H9 (cell line): Measurements from ENCODE around the gene ARHGEF10L. TPM values are rescaled to one million over a fixed set of nuclear protein-coding genes. Genes with fewer than 3 reads are reported as not detected.

Source experiments
- DNase-seq: peaks from one replicate; pipeline ENCODE4 v3.0.0-alpha.2; 2017
- H2AFZ ChIP-seq: one replicate; pipeline ENCODE4 v1.6.1; 2013; ENCODE audit warnings: mild to moderate bottlenecking, low read length, control low read depth, moderate library complexity
- H2AK5ac ChIP-seq: 2 replicates; pipeline ENCODE4 v1.6.1; 2013; ENCODE audit warnings: low read length, control low read depth, mixed read lengths; ENCODE audit not compliant: insufficient read length
- H2BK120ac ChIP-seq: one replicate; pipeline ENCODE4 v1.6.1; 2013; ENCODE audit warnings: low read depth, mild to moderate bottlenecking, low read length, control low read depth, inconsistent platforms; ENCODE audit not compliant: poor library complexity, severe bottlenecking
- H2BK12ac ChIP-seq: 2 replicates; pipeline ENCODE4 v1.6.1; 2013; ENCODE audit warnings: low read length, control low read depth, mixed read lengths, low read depth; ENCODE audit not compliant: insufficient read length
- H2BK15ac ChIP-seq: 2 replicates; pipeline ENCODE4 v1.6.1; 2013; ENCODE audit warnings: low read depth, low read length, control low read depth
- H2BK20ac ChIP-seq: one replicate; pipeline ENCODE4 v1.6.1; 2013; ENCODE audit warnings: low read depth, mild to moderate bottlenecking, low read length, control low read depth, inconsistent platforms; ENCODE audit not compliant: poor library complexity, severe bottlenecking
- H2BK5ac ChIP-seq: 2 replicates; pipeline ENCODE4 v1.6.1; 2013; ENCODE audit warnings: low read length, control low read depth, mixed read lengths; ENCODE audit not compliant: insufficient read length
- H3K14ac ChIP-seq: 2 replicates; pipeline ENCODE4 v1.6.1; 2013; ENCODE audit warnings: low read length, control low read depth; ENCODE audit not compliant: insufficient read depth
- H3K18ac ChIP-seq: 2 replicates; pipeline ENCODE4 v1.6.1; 2013; ENCODE audit warnings: low read depth, mild to moderate bottlenecking, mixed read lengths, low read length, control low read depth; ENCODE audit not compliant: insufficient read length
- H3K23ac ChIP-seq: 2 replicates; pipeline ENCODE4 v1.6.1; 2013; ENCODE audit warnings: low read length, control low read depth, mixed read lengths, low read depth; ENCODE audit not compliant: insufficient read length
- H3K23me2 ChIP-seq: 2 replicates; pipeline ENCODE4 v1.6.1; 2013; ENCODE audit warnings: low read depth, mild to moderate bottlenecking, mixed read lengths, low read length, control low read depth; ENCODE audit not compliant: insufficient read length, poor library complexity, severe bottlenecking
- H3K27ac ChIP-seq: 2 replicates; pipeline ENCODE4 v1.5.1; 2013; ENCODE audit warnings: low read length, control low read depth, mixed read lengths, low read depth; ENCODE audit not compliant: insufficient read length
- H3K27me3 ChIP-seq: 2 replicates; pipeline ENCODE4 v1.6.1; 2013; ENCODE audit warnings: low read length, control low read depth, inconsistent platforms; ENCODE audit not compliant: insufficient read depth
- H3K4ac ChIP-seq: 2 replicates; pipeline ENCODE4 v1.6.1; 2013; ENCODE audit warnings: low read depth, mild to moderate bottlenecking, control low read depth, inconsistent platforms, low read length, moderate library complexity
- H3K4me1 ChIP-seq: 2 replicates; pipeline ENCODE4 v1.6.1; 2013; ENCODE audit warnings: low read length, control low read depth, inconsistent platforms; ENCODE audit not compliant: insufficient read depth
- H3K4me2 ChIP-seq: 2 replicates; pipeline ENCODE4 v1.6.1; 2013; ENCODE audit warnings: low read length, control low read depth, mixed read lengths; ENCODE audit not compliant: insufficient read length, insufficient read depth
- H3K56ac ChIP-seq: 2 replicates; pipeline ENCODE4 v1.6.1; 2013; ENCODE audit warnings: low read depth, mild to moderate bottlenecking, mixed read lengths, low read length, control low read depth; ENCODE audit not compliant: insufficient read length
- H3K79me1 ChIP-seq: 2 replicates; pipeline ENCODE4 v1.6.1; 2013; ENCODE audit warnings: low read depth, mild to moderate bottlenecking, moderate library complexity, low read length, control low read depth, inconsistent platforms; ENCODE audit not compliant: insufficient read depth, poor library complexity, severe bottlenecking
- H3K79me2 ChIP-seq: 2 replicates; pipeline ENCODE4 v1.6.1; 2013; ENCODE audit warnings: low read length, control low read depth, inconsistent platforms; ENCODE audit not compliant: insufficient read depth
- H3K9ac ChIP-seq: 2 replicates; pipeline ENCODE4 v1.6.1; 2013; ENCODE audit warnings: low read length, control low read depth, mixed read lengths; ENCODE audit not compliant: insufficient read length; ENCODE audit errors: extremely low read depth
- H3K9me3 ChIP-seq: one replicate; pipeline ENCODE4 v1.6.1; 2013; ENCODE audit warnings: low read depth, low read length, inconsistent platforms; ENCODE audit not compliant: control insufficient read depth
- H3T11ph ChIP-seq: one replicate; pipeline ENCODE4 v1.6.1; 2013; ENCODE audit warnings: mild to moderate bottlenecking, low read length, control low read depth, inconsistent platforms
- H4K20me1 ChIP-seq: one replicate; pipeline ENCODE4 v1.6.1; 2013; ENCODE audit not compliant: control insufficient read depth, insufficient read length, insufficient read depth
- H4K5ac ChIP-seq: 2 replicates; pipeline ENCODE4 v1.6.1; 2013; ENCODE audit warnings: low read depth, mild to moderate bottlenecking, mixed read lengths, low read length, control low read depth; ENCODE audit not compliant: insufficient read length
- H4K8ac ChIP-seq: replicated peaks from 2 replicates; pipeline ENCODE4 v1.6.1; 2013; ENCODE audit warnings: low read length, control low read depth, mixed read lengths, low read depth; ENCODE audit not compliant: insufficient read length
- H4K91ac ChIP-seq: 2 replicates; pipeline ENCODE4 v1.6.1; 2013; ENCODE audit warnings: low read depth, mild to moderate bottlenecking, moderate library complexity, mixed read lengths, low read length, control low read depth; ENCODE audit not compliant: insufficient read length
- H3K27ac Mint-ChIP-seq, 3 experiments: 2 replicates in 2 of 3; 3 replicates in 1 of 3; pipeline ENCODE4 v1.8.0; 2020 to 2021; ENCODE audit warnings: mixed read lengths in 3 of 3, mild to moderate bottlenecking in 1 of 3, moderate library complexity in 1 of 3
- H3K27me3 Mint-ChIP-seq: 2 replicates; pipeline ENCODE4 v1.8.0; 2021; ENCODE audit warnings: low read depth, mild to moderate bottlenecking, moderate library complexity, mixed read lengths
- H3K36me3 Mint-ChIP-seq, 3 experiments: 2 replicates in 2 of 3; 3 replicates in 1 of 3; pipeline ENCODE4 v1.8.0; 2020 to 2021; ENCODE audit warnings: low read depth in 3 of 3, mixed read lengths in 3 of 3; ENCODE audit not compliant: insufficient read depth in 1 of 3
- H3K4me1 Mint-ChIP-seq, 2 experiments: 2 replicates each; pipeline ENCODE4 v1.8.0; 2020; ENCODE audit warnings: mixed read lengths in 2 of 2
- H3K4me3 Mint-ChIP-seq, 2 experiments: 2 replicates in 1 of 2; 3 replicates in 1 of 2; pipeline ENCODE4 v1.8.0; 2020 to 2021; ENCODE audit warnings: mild to moderate bottlenecking in 2 of 2, mixed read lengths in 2 of 2, moderate library complexity in 1 of 2
- H3K9me3 Mint-ChIP-seq, 2 experiments: 2 replicates in 1 of 2; 3 replicates in 1 of 2; pipeline ENCODE4 v1.8.0; 2020; ENCODE audit warnings: mild to moderate bottlenecking in 2 of 2, mixed read lengths in 2 of 2, moderate library complexity in 1 of 2
- WGBS: extraction: QIAGEN DNeasy Blood & Tissue Kit; methylation state at CpG from one replicate; pipeline ENCODE4 v1.1.7; 2013; ENCODE audit warnings: missing lambda C conversion rate, low lambda C conversion rate, mixed read lengths; ENCODE audit not compliant: insufficient read length; ENCODE audit errors: extremely low coverage; 5-methylcytosine and 5-hydroxymethylcytosine counted together
- total RNA-seq: library from RNA; stranded (reverse); gene quantifications from 2 replicates; pipeline ENCODE4 v1.2.1, GENCODE V29; 2021
- TF ChIP-seq, protein P1 (sequence below): fragments of 200-600 bp; sonication (generic); conservative IDR thresholded peaks from 3 replicates; pipeline ENCODE4 v1.8.0; 2021; ENCODE audit warnings: antibody characterized with exemption, mild to moderate bottlenecking

Gene ARHGEF10L
- total RNA-seq, 1 experiment from 2014 or later, result 20.2 TPM

DNA sequence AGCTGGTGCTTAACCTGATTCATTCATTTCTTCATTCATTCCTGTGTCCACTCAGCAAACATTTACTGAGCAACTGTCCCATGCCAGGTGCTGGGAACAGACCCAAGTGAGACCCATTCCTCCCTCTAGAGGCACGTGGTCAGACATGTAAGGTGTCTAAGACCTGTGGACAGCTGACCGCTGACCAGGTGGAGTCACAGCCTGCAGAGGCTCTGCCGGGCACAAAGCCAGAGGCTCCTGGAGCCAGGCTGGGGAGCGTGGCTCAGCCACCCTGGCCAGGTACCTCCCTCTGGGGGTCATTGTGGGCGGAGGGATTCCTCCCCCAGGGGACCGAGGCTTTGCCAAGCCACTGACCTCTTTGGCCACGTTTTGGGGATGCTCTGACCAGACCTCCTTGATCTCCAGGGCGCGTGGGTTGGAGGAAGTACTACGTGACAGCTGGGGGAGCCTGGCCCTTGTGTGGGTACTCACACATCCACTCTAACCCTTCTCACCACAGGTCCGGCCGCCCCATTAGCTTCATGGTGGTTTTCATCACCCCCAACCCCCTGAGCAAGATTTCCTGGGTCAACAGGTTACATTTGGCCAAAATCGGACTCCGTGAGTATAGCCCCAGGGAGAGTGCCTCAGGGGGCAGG, 100.3 kb downstream of the ARHGEF10L start:
- no peaks in the 10 kb centered on the region for H3K9me3 ChIP-seq
- H4K20me1 ChIP-seq, result peaks cover 3% of the 10 kb centered on the region
- no peak overlapping the region for H4K5ac ChIP-seq
- H3K14ac ChIP-seq, result no peak overlapping the region
- no peak overlapping the region for H3T11ph ChIP-seq
- H3K79me1 ChIP-seq, result no peaks in the 10 kb centered on the region
- H2BK20ac ChIP-seq, result no peak overlapping the region
- Mint-ChIP-seq H3K9me3 (no peaks in the 10 kb centered on the region), H3K36me3 (peaks cover 28 to 66% (median 61%) of the 10 kb centered on the region in 3 experiments; a peak in 6 of 7 replicates), H3K27me3 (no peaks in the 10 kb centered on the region; the same call in 1 of the 2 replicates), H3K27ac (no peak overlapping the region; a peak in 1 of 7 replicates), H3K4me3 (no peak overlapping the region), H3K4me1 (peaks cover 2 to 12% of the 10 kb centered on the region in 2 experiments; a peak in 2 of 4 replicates)
- no peak overlapping the region for H3K9ac ChIP-seq
- no peak overlapping the region for H3K4ac ChIP-seq
- H3K27me3 ChIP-seq, result no peaks in the 10 kb centered on the region
- no peak overlapping the region for H3K4me2 ChIP-seq
- H4K91ac ChIP-seq, result no peak overlapping the region
- no peaks in the 10 kb centered on the region for H3K4me1 ChIP-seq
- no peak overlapping the region for H3K56ac ChIP-seq
- no peak overlapping the region for H2BK12ac ChIP-seq
- no CpG with 5 or more reads among the region's 14 CpGs for WGBS
- H2BK120ac ChIP-seq, result no peak overlapping the region
- H3K27ac ChIP-seq, result no peak overlapping the region
- no peak for DNase-seq
- H3K79me2 ChIP-seq, result no peaks in the 10 kb centered on the region
- H2BK15ac ChIP-seq, result no peak overlapping the region
- H3K23ac ChIP-seq, result no peak overlapping the region
- H3K23me2 ChIP-seq, result no peaks in the 10 kb centered on the region
- no peak overlapping the region for H4K8ac ChIP-seq
- no peak overlapping the region for H2BK5ac ChIP-seq
- TF ChIP-seq, protein P1, sequence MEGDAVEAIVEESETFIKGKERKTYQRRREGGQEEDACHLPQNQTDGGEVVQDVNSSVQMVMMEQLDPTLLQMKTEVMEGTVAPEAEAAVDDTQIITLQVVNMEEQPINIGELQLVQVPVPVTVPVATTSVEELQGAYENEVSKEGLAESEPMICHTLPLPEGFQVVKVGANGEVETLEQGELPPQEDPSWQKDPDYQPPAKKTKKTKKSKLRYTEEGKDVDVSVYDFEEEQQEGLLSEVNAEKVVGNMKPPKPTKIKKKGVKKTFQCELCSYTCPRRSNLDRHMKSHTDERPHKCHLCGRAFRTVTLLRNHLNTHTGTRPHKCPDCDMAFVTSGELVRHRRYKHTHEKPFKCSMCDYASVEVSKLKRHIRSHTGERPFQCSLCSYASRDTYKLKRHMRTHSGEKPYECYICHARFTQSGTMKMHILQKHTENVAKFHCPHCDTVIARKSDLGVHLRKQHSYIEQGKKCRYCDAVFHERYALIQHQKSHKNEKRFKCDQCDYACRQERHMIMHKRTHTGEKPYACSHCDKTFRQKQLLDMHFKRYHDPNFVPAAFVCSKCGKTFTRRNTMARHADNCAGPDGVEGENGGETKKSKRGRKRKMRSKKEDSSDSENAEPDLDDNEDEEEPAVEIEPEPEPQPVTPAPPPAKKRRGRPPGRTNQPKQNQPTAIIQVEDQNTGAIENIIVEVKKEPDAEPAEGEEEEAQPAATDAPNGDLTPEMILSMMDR, result no peak
- H2AK5ac ChIP-seq, result no peak overlapping the region
- H2AFZ ChIP-seq, result no peak overlapping the region
- no peak overlapping the region for H3K18ac ChIP-seq
